Neuronal stem cell (in vitro differentiated cells): Measurements from ENCODE around the gene CAMLG.
A peak's percentile ranks its signal among the peaks of the same experiment; 100 is the strongest.

Experiments
- DNase-seq: peaks from one replicate; pipeline ENCODE4 v3.0.0-alpha.2; 2013; ENCODE audit warnings: low spot score
- H2AFZ ChIP-seq: one replicate; pipeline ENCODE4 v1.6.1; 2013; ENCODE audit warnings: mild to moderate bottlenecking, low read length, inconsistent platforms
- H2AK5ac ChIP-seq: 2 replicates; pipeline ENCODE4 v1.6.1; 2013; ENCODE audit warnings: low read depth, mild to moderate bottlenecking, inconsistent platforms, low read length, moderate library complexity, mixed read lengths
- H2BK120ac ChIP-seq: 2 replicates; pipeline ENCODE4 v1.6.1; 2013; ENCODE audit warnings: low read depth, mild to moderate bottlenecking, inconsistent platforms, low read length, moderate library complexity, mixed read lengths
- H2BK12ac ChIP-seq: one replicate; pipeline ENCODE4 v1.6.1; 2013; ENCODE audit warnings: low read length, inconsistent platforms
- H2BK15ac ChIP-seq: 2 replicates; pipeline ENCODE4 v1.6.1; 2013; ENCODE audit warnings: mild to moderate bottlenecking, low read length, inconsistent platforms, mixed read lengths
- H2BK5ac ChIP-seq: one replicate; pipeline ENCODE4 v1.6.1; 2013; ENCODE audit warnings: inconsistent platforms, mild to moderate bottlenecking, low read length, moderate library complexity
- H3K14ac ChIP-seq: one replicate; pipeline ENCODE4 v1.6.1; 2013; ENCODE audit warnings: low read length, inconsistent platforms
- H3K18ac ChIP-seq: 2 replicates; pipeline ENCODE4 v1.6.1; 2013; ENCODE audit warnings: low read length, inconsistent platforms
- H3K23ac ChIP-seq: 2 replicates; pipeline ENCODE4 v1.6.1; 2013; ENCODE audit warnings: low read depth, mild to moderate bottlenecking, mixed read lengths, low read length, inconsistent platforms; ENCODE audit not compliant: poor library complexity
- H3K27ac ChIP-seq: replicated peaks from 3 replicates; pipeline ENCODE4 v1.5.1; 2013; ENCODE audit warnings: low read length, inconsistent platforms
- H3K27me3 ChIP-seq, 3 experiments: 2 replicates each; pipeline ENCODE4 v1.6.1; 2013; ENCODE audit warnings: low read length in 3 of 3, mild to moderate bottlenecking in 2 of 3, inconsistent platforms in 1 of 3, low read depth in 1 of 3, mixed read lengths in 1 of 3, moderate library complexity in 1 of 3; ENCODE audit not compliant: control insufficient read depth in 3 of 3, insufficient read depth in 3 of 3
- H3K36me3 ChIP-seq, 2 donors: replicated peaks in 1 of 2; 2 replicates each; pipeline ENCODE4 v1.6.1; 2013; ENCODE audit warnings: low read length in 2 of 2; ENCODE audit not compliant: control insufficient read depth in 2 of 2, insufficient read depth in 2 of 2
- H3K4ac ChIP-seq: 2 replicates; pipeline ENCODE4 v1.6.1; 2013; ENCODE audit warnings: inconsistent platforms, mild to moderate bottlenecking, low read length, moderate library complexity
- H3K4me1 ChIP-seq, 2 donors: 1 replicate in 1 of 2; 2 replicates in 1 of 2; pipeline ENCODE4 v1.6.1; 2013; ENCODE audit warnings: low read length in 2 of 2, low read depth in 1 of 2; ENCODE audit not compliant: control insufficient read depth in 2 of 2, insufficient read depth in 1 of 2
- H3K4me2 ChIP-seq: one replicate; pipeline ENCODE4 v1.6.1; 2013; ENCODE audit warnings: mild to moderate bottlenecking, low read length, inconsistent platforms; ENCODE audit not compliant: insufficient read depth, poor library complexity, severe bottlenecking
- H3K4me3 ChIP-seq, 2 donors: 2 replicates each; pipeline ENCODE4 v1.5.1; 2013; ENCODE audit warnings: low read length in 2 of 2, mild to moderate bottlenecking in 2 of 2, inconsistent platforms in 1 of 2, moderate library complexity in 1 of 2
- H3K79me1 ChIP-seq: one replicate; pipeline ENCODE4 v1.6.1; 2013; ENCODE audit warnings: low read depth, mild to moderate bottlenecking, inconsistent platforms, low read length, moderate library complexity
- H3K9ac ChIP-seq: one replicate; pipeline ENCODE4 v1.6.1; 2013; ENCODE audit warnings: mild to moderate bottlenecking, low read depth, low read length, inconsistent platforms; ENCODE audit not compliant: poor library complexity
- H3K9me3 ChIP-seq, 2 donors: replicated peaks in 1 of 2; 2 replicates each; pipeline versions ENCODE3 to v1.6.1; 2013; ENCODE audit warnings: low read length in 2 of 2, mild to moderate bottlenecking in 2 of 2, inconsistent platforms in 1 of 2, low read depth in 1 of 2, mixed read lengths in 1 of 2, moderate library complexity in 1 of 2; ENCODE audit not compliant: control insufficient read depth in 2 of 2, insufficient read depth in 1 of 2
- H4K8ac ChIP-seq: one replicate; pipeline ENCODE4 v1.6.1; 2013; ENCODE audit warnings: low read depth, mild to moderate bottlenecking, inconsistent platforms, low read length, moderate library complexity
- H4K91ac ChIP-seq: one replicate; pipeline ENCODE4 v1.6.1; 2013; ENCODE audit warnings: low read length, low read depth, mild to moderate bottlenecking, inconsistent platforms; ENCODE audit not compliant: poor library complexity
- WGBS, 2 donors: extraction: QIAGEN DNeasy Blood & Tissue Kit; methylation state at CpG; one replicate each; pipeline ENCODE4 v1.1.7; 2013; ENCODE audit warnings: missing lambda C conversion rate in 2 of 2, mixed read lengths in 1 of 2; ENCODE audit not compliant: insufficient read length in 2 of 2, insufficient replicate concordance in 1 of 2; ENCODE audit errors: extremely low coverage in 2 of 2; 5-methylcytosine and 5-hydroxymethylcytosine counted together

The CAMLG gene

DNA sequence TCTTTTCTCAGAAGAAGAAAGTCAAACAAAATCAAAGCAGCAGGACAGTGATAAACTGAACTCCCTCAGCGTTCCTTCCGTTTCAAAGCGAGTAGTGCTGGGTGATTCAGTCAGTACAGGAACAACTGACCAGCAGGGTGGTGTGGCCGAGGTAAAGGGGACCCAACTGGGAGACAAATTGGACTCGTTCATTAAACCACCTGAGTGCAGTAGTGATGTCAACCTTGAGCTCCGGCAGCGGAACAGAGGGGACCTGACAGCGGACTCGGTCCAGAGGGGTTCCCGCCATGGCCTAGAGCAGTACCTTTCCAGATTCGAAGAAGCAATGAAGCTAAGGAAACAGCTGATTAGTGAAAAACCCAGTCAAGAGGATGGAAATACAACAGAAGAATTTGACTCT is 2.7 kb downstream of the CAMLG start:
- Histone ChIP-seq H3K79me1 (peaks cover 4% of the 10 kb centered on the region), H2BK15ac (no peak overlapping the region), H3K4me1 (no peaks in the 10 kb centered on the region), H3K18ac (no peak overlapping the region), H2AK5ac (no peak overlapping the region), H2BK12ac (no peak overlapping the region), H3K36me3 (peaks cover 0 to 36% of the 10 kb centered on the region in 2 donors), H3K9ac (no peak overlapping the region), H3K4me3 (no peak overlapping the region), H4K8ac (no peak overlapping the region), H2AFZ (no peak overlapping the region), H3K4ac (no peak overlapping the region), H2BK5ac (no peak overlapping the region), H3K27ac (no peak overlapping the region), H3K9me3 (no peaks in the 10 kb centered on the region), H2BK120ac (no peak overlapping the region), H3K4me2 (no peak overlapping the region), H3K14ac (no peak overlapping the region), H4K91ac (no peak overlapping the region), H3K23ac (no peak overlapping the region), H3K27me3 (no peaks in the 10 kb centered on the region)
- no peak for DNase-seq
- WGBS, 2 donors, result no CpG with 5 or more reads among the region's 11 CpGs

- Histone ChIP-seq H3K14ac (no peak overlapping the region), H3K9ac (no peak overlapping the region), H3K27ac (no peak overlapping the region), H3K27me3 (no peaks in the 10 kb centered on the region), H3K4me3 (no peak overlapping the region), H4K91ac (no peak overlapping the region), H3K4ac (no peak overlapping the region), H3K18ac (no peak overlapping the region), H2BK5ac (no peak overlapping the region), H2AK5ac (no peak overlapping the region), H2BK15ac (no peak overlapping the region), H3K4me1 (no peaks in the 10 kb centered on the region), H3K4me2 (no peak overlapping the region), H2AFZ (no peak overlapping the region), H4K8ac (no peak overlapping the region), H3K79me1 (peaks cover 5% of the 10 kb centered on the region), H3K9me3 (no peaks in the 10 kb centered on the region), H2BK120ac (no peak overlapping the region), H3K36me3 (peaks cover 0 to 39% of the 10 kb centered on the region in 2 donors), H2BK12ac (no peak overlapping the region), H3K23ac (no peak overlapping the region)
- no CpG with 5 or more reads among the region's 2 CpGs for WGBS, 2 donors
- no peak for DNase-seq
These were observed 3.8 kb downstream of the CAMLG start for GRCh38 chr5:134742134-134742533.

- Histone ChIP-seq H3K23ac (no peak overlapping the region), H3K4me2 (no peak overlapping the region), H2AK5ac (no peak overlapping the region), H3K27ac (no peak overlapping the region), H3K4me3 (no peak overlapping the region), H3K27me3 (no peaks in the 10 kb centered on the region), H2BK12ac (no peak overlapping the region), H4K91ac (no peak overlapping the region), H2BK15ac (no peak overlapping the region), H2BK5ac (no peak overlapping the region), H3K36me3 (peaks cover 0 to 35% of the 10 kb centered on the region in 2 donors), H3K9me3 (no peaks in the 10 kb centered on the region), H3K79me1 (peaks cover 2% of the 10 kb centered on the region), H3K4ac (no peak overlapping the region), H3K4me1 (no peaks in the 10 kb centered on the region), H4K8ac (no peak overlapping the region), H3K9ac (no peak overlapping the region), H2BK120ac (no peak overlapping the region), H2AFZ (no peak overlapping the region), H3K14ac (no peak overlapping the region), H3K18ac (no peak overlapping the region)
- no peak for DNase-seq
- WGBS, 2 donors, result no CpG with 5 or more reads among the region's 3 CpGs
These were observed 11.1 kb downstream of the CAMLG start for GRCh38 chr5:134749415-134749814.

DNA sequence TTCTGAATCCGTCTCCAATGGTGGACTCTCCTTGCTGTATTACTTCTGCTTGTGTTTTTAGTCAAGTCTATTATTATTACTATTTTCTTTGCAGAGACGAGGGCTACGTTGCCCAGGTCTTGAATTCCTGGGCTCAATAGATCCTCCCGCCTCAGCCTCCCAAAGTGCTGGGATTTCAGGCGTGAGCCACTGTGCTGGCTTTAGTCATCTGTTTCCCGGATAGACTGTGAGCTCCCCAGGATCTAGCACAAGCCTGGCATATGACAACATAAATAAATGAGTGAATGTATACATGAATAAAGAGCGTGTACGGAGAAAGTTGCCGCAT is 19.8 kb downstream of the CAMLG start:
- no CpG with 5 or more reads among the region's 9 CpGs for WGBS, 2 donors

More for the DNA sequence above, 19.8 kb downstream of the CAMLG start:
- no peak overlapping the region for H3K4ac ChIP-seq
- H2BK15ac ChIP-seq, result no peak overlapping the region
- no peak overlapping the region for H2BK5ac ChIP-seq
- H3K18ac ChIP-seq, result no peak overlapping the region
- peak overlapping the region; percentile 68 to 73 for H3K4me3 ChIP-seq
- H3K27me3 ChIP-seq, result no peaks in the 10 kb centered on the region
- no peak for DNase-seq
- peaks cover 2 to 7% of the 10 kb centered on the region in 2 donors for H3K4me1 ChIP-seq
- no peaks in the 10 kb centered on the region for H3K9me3 ChIP-seq
- peak overlapping the region; percentile 75 for H3K4me2 ChIP-seq
- H3K14ac ChIP-seq, result no peak overlapping the region
- H2BK12ac ChIP-seq, result no peak overlapping the region
- no peak overlapping the region for H2BK120ac ChIP-seq
- H4K8ac ChIP-seq, result no peak overlapping the region
- H2AK5ac ChIP-seq, result no peak overlapping the region
- peak overlapping the region; percentile 90 for H2AFZ ChIP-seq
- no peak overlapping the region for H3K27ac ChIP-seq
- H3K36me3 ChIP-seq, result peaks cover 0 to 13% of the 10 kb centered on the region in 2 donors
- no peak overlapping the region for H3K9ac ChIP-seq
- no peak overlapping the region for H4K91ac ChIP-seq
- peaks cover 3% of the 10 kb centered on the region for H3K79me1 ChIP-seq
- H3K23ac ChIP-seq, result no peak overlapping the region
